GM13977 (cell line): ENCODE results near the gene LIPG.

Experiments
- DNase-seq: peaks from one replicate; pipeline ENCODE4 v3.0.0; 2012; ENCODE audit warnings: low spot score
- CTCF ChIP-seq: IDR thresholded peaks from 2 replicates; pipeline ENCODE4 v1.5.1; 2012; ENCODE audit warnings: mild to moderate bottlenecking, control low read depth; ENCODE audit not compliant: insufficient read depth; ENCODE audit errors: extremely low read depth, missing control alignments
- in situ Hi-C: fragments of 300-500 bp; cut with MboI; formaldehyde crosslinking; loops from one replicate; pipeline ENCODE4 v1.12.0; 2022; ENCODE audit warnings: low sequenced_read_pairs, low pct_unique_long_range_greater_than_20kb, mixed read lengths, inconsistent platforms; ENCODE audit not compliant: unreplicated experiment

The LIPG gene

GRCh38 chr18:49591775-49592174 lies 29.9 kb downstream of the LIPG start:
- no peak for TF ChIP-seq CTCF
- in situ Hi-C loops, result no loop called here
- DNase-seq, result no peak

DNA sequence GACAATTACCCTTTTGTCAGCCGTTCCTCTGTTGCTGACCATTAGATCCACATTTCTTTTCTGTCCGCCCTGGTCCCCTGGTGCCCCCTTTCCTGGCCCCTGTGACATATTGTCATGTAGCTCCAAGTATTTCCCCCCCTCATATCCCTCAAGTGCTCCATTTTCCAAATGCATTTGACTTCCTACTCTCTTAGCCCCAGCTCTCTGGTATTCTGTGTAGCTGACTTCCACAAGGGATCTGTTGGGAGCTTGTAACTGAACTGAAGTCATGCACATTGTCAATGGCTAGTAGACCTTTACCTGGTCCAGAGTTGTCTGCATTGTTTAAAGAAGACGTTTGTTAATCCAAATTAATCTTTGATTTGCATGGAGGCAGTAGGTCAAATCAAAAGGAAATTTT lies 34.8 kb downstream of the LIPG start:
- no peak for DNase-seq
- TF ChIP-seq CTCF, result no peak
- in situ Hi-C loops, result no loop called here

GRCh38 chr18:49597157-49597931 lies 35.5 kb downstream of the LIPG start:
- in situ Hi-C loops, result no loop called here
- no peak for DNase-seq
- no peak for TF ChIP-seq CTCF

GRCh38 chr18:49601211-49601610 lies 39.4 kb downstream of the LIPG start:
- no peak for DNase-seq
- no peak for TF ChIP-seq CTCF
- in situ Hi-C loops, result no loop called here

- DNase-seq, result no peak
- no peak for TF ChIP-seq CTCF
- in situ Hi-C loops, result no loop called here
These were observed 46.8 kb downstream of the LIPG start for GRCh38 chr18:49608366-49609255.

- in situ Hi-C loops, result no loop called here
- no peak for TF ChIP-seq CTCF
- no peak for DNase-seq
These were observed 47.6 kb downstream of the LIPG start for GRCh38 chr18:49609256-49610021.
